Neural crest cell (in vitro differentiated cells): ENCODE data around the gene NUDT3. TPM values are rescaled to one million over a fixed set of nuclear protein-coding genes. Genes with fewer than 3 reads are reported as not detected.
A peak's percentile ranks its signal among the peaks of the same experiment; 100 is the strongest.
"Not testable (repeated sequence)": the region's sequence is repeated elsewhere in the genome, so short reads cannot be mapped to it uniquely, and the experiment has no call there.

Source experiments
- DNase-seq: peaks from one replicate; pipeline ENCODE4 v3.0.0; 2021; ENCODE audit warnings: low read depth, mixed read lengths, low spot score
- H3K27ac Mint-ChIP-seq: one replicate; pipeline ENCODE4 v1.8.0; 2021; ENCODE audit warnings: mild to moderate bottlenecking, mixed read lengths; ENCODE audit not compliant: unreplicated experiment
- H3K27me3 Mint-ChIP-seq: 2 replicates; pipeline ENCODE4 v1.8.0; 2021; ENCODE audit warnings: low read depth, mild to moderate bottlenecking, mixed read lengths
- H3K36me3 Mint-ChIP-seq: 2 replicates; pipeline ENCODE4 v1.8.0; 2021; ENCODE audit warnings: low read depth, mild to moderate bottlenecking, mixed read lengths
- H3K4me1 Mint-ChIP-seq: 2 replicates; pipeline ENCODE4 v1.8.0; 2021; ENCODE audit warnings: mixed read lengths
- H3K4me3 Mint-ChIP-seq: one replicate; pipeline ENCODE4 v1.8.0; 2021; ENCODE audit warnings: mild to moderate bottlenecking, mixed read lengths
- H3K9me3 Mint-ChIP-seq: 2 replicates; pipeline ENCODE4 v1.8.0; 2021; ENCODE audit warnings: mixed read lengths
- CTCF ChIP-seq: fragments of 200-600 bp; sonication (generic); conservative IDR thresholded peaks from 2 replicates; pipeline ENCODE4 v1.5.0; 2021; ENCODE audit warnings: antibody characterized with exemption, mild to moderate bottlenecking
- total RNA-seq: library from RNA; stranded (reverse); gene quantifications from 2 replicates; pipeline ENCODE4 v1.2.1, GENCODE V29; 2021

Gene NUDT3
- total RNA-seq, 1 donor from 2014 or later = 47.5 TPM

DNA sequence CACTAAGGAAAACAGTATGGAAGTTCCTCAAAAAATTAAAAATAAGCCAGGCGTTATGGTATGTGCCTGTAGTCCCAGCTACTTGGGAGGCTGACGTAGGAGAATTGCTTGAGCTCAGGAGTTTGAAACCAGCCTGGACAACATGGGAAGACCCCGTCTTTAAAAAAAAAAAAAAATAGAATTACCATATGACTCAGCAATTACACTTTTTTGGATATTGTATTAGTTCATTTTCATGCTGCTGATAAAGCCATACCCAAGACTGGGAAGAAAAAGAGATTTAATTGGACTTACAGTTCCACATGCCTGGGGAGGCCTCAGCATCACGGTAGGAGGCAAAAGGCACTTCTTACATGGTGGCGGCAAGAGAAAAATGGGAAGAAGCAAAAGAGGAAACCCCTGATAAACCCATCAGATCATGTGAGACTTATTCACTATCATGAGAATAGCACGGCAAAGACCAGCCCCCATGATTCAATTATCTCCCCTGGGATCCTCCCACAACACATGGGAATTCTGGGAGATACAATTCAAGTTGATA is 132.9 kb downstream of the NUDT3 start:
- no peak for TF ChIP-seq CTCF
- DNase-seq = no peak
- Mint-ChIP-seq H3K4me3 (no peak overlapping the region), H3K27ac (peak overlapping the region; percentile 12), H3K36me3 (peaks cover 20% of the 10 kb centered on the region), H3K4me1 (no peaks in the 10 kb centered on the region), H3K27me3 (no peaks in the 10 kb centered on the region), H3K9me3 (peaks cover 12% of the 10 kb centered on the region)

DNA sequence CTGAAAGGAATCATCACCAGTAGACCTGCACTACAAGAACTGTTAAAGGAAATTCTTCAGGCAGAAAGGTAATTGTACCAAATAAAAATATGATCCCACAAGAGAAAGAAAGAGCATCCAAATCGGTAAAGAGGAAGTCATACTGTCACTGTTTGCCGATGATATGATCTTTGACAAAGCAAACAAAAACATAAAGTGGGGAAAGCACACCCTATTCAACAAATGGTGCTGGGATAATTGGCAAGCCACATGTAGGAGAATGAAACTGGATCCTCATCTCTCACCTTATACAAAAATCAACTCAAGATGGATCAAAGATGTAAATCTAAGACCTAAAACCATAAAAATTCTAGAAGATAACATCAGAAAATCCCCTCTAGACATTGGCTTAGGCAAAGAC is 140.1 kb downstream of the NUDT3 start:
- peaks cover 11% of the 10 kb centered on the region for H3K4me1 Mint-ChIP-seq
- H3K36me3 Mint-ChIP-seq, DNase-seq, H3K27ac Mint-ChIP-seq, H3K9me3 Mint-ChIP-seq: not testable (repeated sequence)
- H3K4me3 Mint-ChIP-seq = peak overlapping the region; percentile 21
- H3K27me3 Mint-ChIP-seq = peaks cover 13% of the 10 kb centered on the region

- Mint-ChIP-seq H3K27me3 (peaks cover 18% of the 10 kb centered on the region), H3K4me3 (peak overlapping the region; percentile 95), H3K36me3 (peaks cover 6% of the 10 kb centered on the region), H3K4me1 (peaks cover 31% of the 10 kb centered on the region), H3K9me3 (peaks cover 2% of the 10 kb centered on the region), H3K27ac (peak overlapping the region; percentile 96)
- no peak for TF ChIP-seq CTCF
- DNase-seq = no peak
Measured at GRCh38 chr6:34249469-34250261, 142.8 kb downstream of the NUDT3 start.

- Mint-ChIP-seq H3K36me3 (peaks cover 6% of the 10 kb centered on the region), H3K4me1 (peaks cover 36% of the 10 kb centered on the region), H3K9me3 (peaks cover 2% of the 10 kb centered on the region), H3K27ac (peak within 1 kb of the TSS; percentile 96), H3K27me3 (peaks cover 18% of the 10 kb centered on the region), H3K4me3 (peak within 1 kb of the TSS; percentile 95)
- peak; percentile 99 for DNase-seq
- TF ChIP-seq CTCF = peak; percentile 94
Measured at GRCh38 chr6:34248727-34249468, 143.6 kb downstream of the NUDT3 start, which contains the start of gene SMIM29. Gene SMIM29 (minus strand): TSS chr6:34249006. CDS start chr6:34247791, 1,215 bp downstream.

- no peak for TF ChIP-seq CTCF
- peak; percentile 34 for DNase-seq
- Mint-ChIP-seq H3K4me1 (peaks cover 41% of the 10 kb centered on the region), H3K27me3 (peaks cover 18% of the 10 kb centered on the region), H3K9me3 (peaks cover 2% of the 10 kb centered on the region), H3K27ac (peak overlapping the region; percentile 95), H3K36me3 (peaks cover 6% of the 10 kb centered on the region), H3K4me3 (peak overlapping the region; percentile 93)
Measured at GRCh38 chr6:34248198-34248726, 144.2 kb downstream of the NUDT3 start.
